ENCODE measurements around the gene FTL. TPM values are rescaled to one million over a fixed set of nuclear protein-coding genes. Genes with fewer than 3 reads are reported as not detected.

FTL gene
- total and polyA plus RNA-seq, 4 donors: 2,528 to 16,395 (median 12,201) TPM

- H3K4me3 ChIP-seq (ENCODE audit: low read depth in 1 of 3, low read length in 3 of 3): no peak overlapping the region
- peaks cover 0 to 5% (median 2%) of the 10 kb centered on the region in 4 donors for H3K4me1 ChIP-seq (ENCODE audit: control insufficient read depth in 4 of 4, insufficient read depth in 4 of 4, low read length in 3 of 4)
- no peak overlapping the region for H3K9ac ChIP-seq (ENCODE audit: low read depth in 1 of 2, low read length in 2 of 2)
- DNase-seq (ENCODE audit: low spot score): peak; percentile 64
- H3K9me3 ChIP-seq (ENCODE audit: control insufficient read depth in 4 of 4, low read length in 3 of 4): no peaks in the 10 kb centered on the region
- H3K27me3 ChIP-seq (ENCODE audit: control insufficient read depth in 4 of 4, insufficient read depth in 4 of 4, low read length in 3 of 4): no peaks in the 10 kb centered on the region
- no peak overlapping the region for H3K27ac ChIP-seq (ENCODE audit: low read depth in 1 of 2, low read length in 2 of 2)
- TF ChIP-seq GABPA (IDR thresholded peaks at IDR 0.05 in 1 of 2, conservative IDR thresholded peaks at IDR 0.05 in 1 of 2): no peak
- peak; percentile 34 to 74 for TF ChIP-seq RAD21 (IDR thresholded peaks at IDR 0.05)
- peak; percentile 29 for TF ChIP-seq CTCF (IDR thresholded peaks at IDR 0.05; ENCODE audit: low read depth, low read length, missing input control)
- H3K36me3 ChIP-seq (ENCODE audit: control insufficient read depth in 4 of 4, insufficient read depth in 3 of 4, low read depth in 1 of 4, low read length in 3 of 4): peaks cover 3 to 16% (median 10%) of the 10 kb centered on the region in 4 donors
- 73% methylated on average over 16 of the region's 16 CpGs for WGBS
Observed at GRCh38 chr19:48999481-49000325, 34.6 kb downstream of the FTL start.

- Histone ChIP-seq H3K9me3 (ENCODE audit: control insufficient read depth in 4 of 4, low read length in 3 of 4) (no peaks in the 10 kb centered on the region), H3K27ac (ENCODE audit: low read depth in 1 of 2, low read length in 2 of 2) (no peak overlapping the region), H3K9ac (ENCODE audit: low read depth in 1 of 2, low read length in 2 of 2) (no peak overlapping the region), H3K27me3 (ENCODE audit: control insufficient read depth in 4 of 4, insufficient read depth in 4 of 4, low read length in 3 of 4) (no peaks in the 10 kb centered on the region), H3K4me1 (ENCODE audit: control insufficient read depth in 4 of 4, insufficient read depth in 4 of 4, low read length in 3 of 4) (no peaks in the 10 kb centered on the region), H3K36me3 (ENCODE audit: control insufficient read depth in 4 of 4, insufficient read depth in 3 of 4, low read depth in 1 of 4, low read length in 3 of 4) (peaks cover 15 to 39% (median 22%) of the 10 kb centered on the region in 4 donors), H3K4me3 (ENCODE audit: low read depth in 1 of 3, low read length in 3 of 3) (no peak overlapping the region)
- WGBS: 97% methylated on average over 15 of the region's 15 CpGs
- TF ChIP-seq CTCF (IDR thresholded peaks at IDR 0.05; ENCODE audit: low read depth, low read length, missing input control): no peak
- TF ChIP-seq RXRA (IDR thresholded peaks at IDR 0.05): no peak
- TF ChIP-seq ATF3 (IDR thresholded peaks at IDR 0.05): no peak
- TF ChIP-seq YY1 (IDR thresholded peaks at IDR 0.05): no peak
- no peak for TF ChIP-seq REST (IDR thresholded peaks at IDR 0.05)
- no peak for TF ChIP-seq FOXA2 (IDR thresholded peaks at IDR 0.05)
- TF ChIP-seq TAF1 (conservative IDR thresholded peaks at IDR 0.05): no peak
- TF ChIP-seq RAD21 (IDR thresholded peaks at IDR 0.05): no peak
- no peak for TF ChIP-seq GABPA (IDR thresholded peaks at IDR 0.05 in 1 of 2, conservative IDR thresholded peaks at IDR 0.05 in 1 of 2)
- TF ChIP-seq JUND (IDR thresholded peaks at IDR 0.05): no peak
- TF ChIP-seq FOXA1 (IDR thresholded peaks at IDR 0.05): no peak
- no peak for DNase-seq (ENCODE audit: low spot score)
Observed at GRCh38 chr19:49004133-49004532, 39.0 kb downstream of the FTL start.
